HepG2 (cell line): ENCODE data around the gene SRP68. TPM values are rescaled to one million over a fixed set of nuclear protein-coding genes. Genes with fewer than 3 reads are reported as not detected.

ENCODE experiments used
- ATF4 ChIP-seq, 2 experiments: fragments of 450-650 bp in 1 of 2; sonication (generic) in 1 of 2; formaldehyde crosslinking; IDR thresholded peaks; 2 replicates each; pipeline versions ENCODE4 v1.5.0 to v1.8.0; 2020 to 2022; ENCODE audit warnings: mild to moderate bottlenecking in 1 of 2, missing genetic modification reagents in 1 of 2
- ETS1 ChIP-seq: sonication (generic); formaldehyde crosslinking; IDR thresholded peaks from 2 replicates; pipeline ENCODE4 v1.4.0; 2020; ENCODE audit warnings: missing genetic modification reagents
- GMEB1 ChIP-seq: sonication (generic); formaldehyde crosslinking; IDR thresholded peaks from 2 replicates; pipeline ENCODE4 v1.5.1; 2020; ENCODE audit warnings: missing genetic modification reagents, mild to moderate bottlenecking, borderline replicate concordance
- MTERF4 ChIP-seq: sonication (generic); formaldehyde crosslinking; IDR thresholded peaks from 2 replicates; pipeline ENCODE4 v1.8.0; 2023; ENCODE audit warnings: mild to moderate bottlenecking, missing genetic modification reagents
- NFE2 ChIP-seq: sonication (generic); formaldehyde crosslinking; IDR thresholded peaks from 2 replicates; pipeline ENCODE4 v1.4.0; 2020; ENCODE audit warnings: missing genetic modification reagents
- POLR2A ChIP-seq, 2 experiments: IDR thresholded peaks; 2 replicates each; pipeline ENCODE4 v1.6.1; 2011; ENCODE audit warnings: low read depth in 2 of 2, low read length in 2 of 2, mild to moderate bottlenecking in 1 of 2, moderate library complexity in 1 of 2; ENCODE audit not compliant: insufficient read depth in 1 of 2
- REPIN1 ChIP-seq: sonication (generic); formaldehyde crosslinking; IDR thresholded peaks from 2 replicates; pipeline ENCODE4 v1.8.0; 2022; ENCODE audit warnings: missing genetic modification reagents, low read depth, mild to moderate bottlenecking, borderline replicate concordance
- TGIF2 ChIP-seq: IDR thresholded peaks from 2 replicates; pipeline ENCODE4 v1.6.1; 2016; ENCODE audit warnings: control low read depth, missing compliant biosample characterization
- ZEB1 ChIP-seq: IDR thresholded peaks from 2 replicates; pipeline ENCODE4 v1.6.1; 2012; ENCODE audit warnings: mild to moderate bottlenecking, low read depth, inconsistent platforms; ENCODE audit not compliant: insufficient replicate concordance
- ZMYM3 ChIP-seq: sonication (generic); formaldehyde crosslinking; IDR thresholded peaks from 2 replicates; pipeline ENCODE4 v1.5.1; 2020; ENCODE audit warnings: mild to moderate bottlenecking, missing genetic modification reagents
- ZNF275 ChIP-seq: sonication (generic); formaldehyde crosslinking; IDR thresholded peaks from 2 replicates; pipeline ENCODE4 v1.8.0; 2022; ENCODE audit warnings: missing genetic modification reagents, mild to moderate bottlenecking, inconsistent platforms, borderline replicate concordance
- ZNF414 ChIP-seq: sonication (generic); formaldehyde crosslinking; IDR thresholded peaks from 2 replicates; pipeline ENCODE4 v1.5.0; 2020; ENCODE audit warnings: missing genetic modification reagents
- ZNF430 ChIP-seq: sonication (generic); formaldehyde crosslinking; IDR thresholded peaks from 2 replicates; pipeline ENCODE4 v1.9.0; 2021; ENCODE audit warnings: mild to moderate bottlenecking, missing genetic modification reagents
- ZNF446 ChIP-seq: sonication (generic); formaldehyde crosslinking; IDR thresholded peaks from 2 replicates; pipeline ENCODE4 v1.5.0; 2020; ENCODE audit warnings: mild to moderate bottlenecking, missing genetic modification reagents
- ZNF564 ChIP-seq: sonication (generic); formaldehyde crosslinking; IDR thresholded peaks from 2 replicates; pipeline ENCODE4 v1.8.1; 2023; ENCODE audit warnings: mild to moderate bottlenecking, missing genetic modification reagents
- ZNF670 ChIP-seq: sonication (generic); formaldehyde crosslinking; IDR thresholded peaks from 2 replicates; pipeline ENCODE4 v1.8.0; 2022; ENCODE audit warnings: mild to moderate bottlenecking, missing genetic modification reagents, borderline replicate concordance
- ZNF772 ChIP-seq: sonication (generic); formaldehyde crosslinking; IDR thresholded peaks from 2 replicates; pipeline ENCODE4 v1.5.0; 2020; ENCODE audit warnings: mild to moderate bottlenecking, missing genetic modification reagents
- ZNF780A ChIP-seq: sonication (generic); formaldehyde crosslinking; IDR thresholded peaks from 2 replicates; pipeline ENCODE4 v1.8.0; 2022; ENCODE audit warnings: mild to moderate bottlenecking, missing genetic modification reagents, moderate library complexity
- ZNF790 ChIP-seq: sonication (generic); formaldehyde crosslinking; IDR thresholded peaks from 2 replicates; pipeline ENCODE4 v1.8.0; 2022; ENCODE audit warnings: missing genetic modification reagents, mild to moderate bottlenecking, borderline replicate concordance
- ZSCAN30 ChIP-seq: sonication (generic); formaldehyde crosslinking; IDR thresholded peaks from 2 replicates; pipeline ENCODE4 v1.5.0; 2020; ENCODE audit warnings: mild to moderate bottlenecking, missing genetic modification reagents
- ZUFSP ChIP-seq: sonication (generic); formaldehyde crosslinking; IDR thresholded peaks from 2 replicates; pipeline ENCODE4 v1.9.0; 2021; ENCODE audit warnings: missing genetic modification reagents, mild to moderate bottlenecking, borderline replicate concordance
- polyA plus RNA-seq, 8 experiments: library from polyadenylated mRNA; depleted of rRNA in 3 of 8; stranded (reverse) in 7 of 8; unstranded in 1 of 8; fragments of >200 nt; fragmentation: Illumina TruSeq in 4 of 8; extraction: Trizol in 4 of 8; gene quantifications; 2 replicates each; pipeline versions ENCODE4 v1.2.1 to v1.2.3, GENCODE V29; 2011 to 2016; ENCODE audit warnings: low read depth in 4 of 8, missing spikeins in 1 of 8, mixed read lengths in 1 of 8; ENCODE audit not compliant: insufficient read depth in 1 of 8
- total RNA-seq, 5 experiments: library from RNA; depleted of rRNA; stranded (reverse); fragments of >200 nt; fragmentation: Illumina TruSeq; extraction: Trizol; gene quantifications; 2 replicates each; pipeline ENCODE4 v1.2.3, GENCODE V29; 2016; ENCODE audit warnings: low read depth in 1 of 5

SRP68 gene
- total and polyA plus RNA-seq, 2 of the 13 experiments (the other 11 are each of a cell fraction or from before 2014, with no cell fraction given), result 39.8 to 74.3 TPM

GRCh38 chr17:76027159-76027839 lies 45.0 kb downstream of the SRP68 start, which contains the start of gene EVPL (continued):
- no peak for TF ChIP-seq NFE2 (CRISPR knock-in tag)
- TF ChIP-seq ZSCAN30 (CRISPR knock-in tag), result no peak
- TF ChIP-seq ZNF790 (CRISPR knock-in tag), result no peak
- TF ChIP-seq ZUFSP (CRISPR knock-in tag), result no peak
- TF ChIP-seq ZNF564 (CRISPR knock-in tag), result no peak
- TF ChIP-seq MTERF4 (CRISPR knock-in tag), result no peak
- TF ChIP-seq ZNF780A (CRISPR knock-in tag), result no peak
- TF ChIP-seq ETS1, result no peak
- 0 out of 2 replicates have a peak, but pooled peaks have one; percentile 32 for TF ChIP-seq REPIN1 (CRISPR knock-in tag)
- TF ChIP-seq ZNF670 (CRISPR knock-in tag), result no peak
- TF ChIP-seq ZNF446 (CRISPR knock-in tag), result no peak
- peak; percentile 61; the same call in 1 of the 2 replicates for TF ChIP-seq ZNF772
- TF ChIP-seq POLR2A (IDR thresholded peaks at IDR 0.05; ENCODE audit: insufficient read depth in 1 of 2, low read depth in 2 of 2, low read length in 2 of 2), result peak; percentile 63 to 76
- peak; percentile 76; the same call in 1 of the 2 replicates for TF ChIP-seq ZNF275
- no peak for TF ChIP-seq ZMYM3 (CRISPR knock-in tag)
- 0 out of 2 replicates have a peak, but pooled peaks have one; percentile 52 for TF ChIP-seq ZNF414 (CRISPR knock-in tag)
- no peak for TF ChIP-seq ZNF430 (CRISPR knock-in tag)
- no peak for TF ChIP-seq GMEB1 (CRISPR knock-in tag)
- TF ChIP-seq ATF4 (CRISPR knock-in tag; IDR thresholded peaks at IDR 0.05), result no peak; a peak in 1 of 4 replicates
- 0 out of 2 replicates have a peak, but pooled peaks have one; percentile 44 for TF ChIP-seq TGIF2
- TF ChIP-seq ZEB1, result peak; percentile 37
